ENCODE results near the gene C1orf216.
A peak's percentile ranks its signal among the peaks of the same experiment; 100 is the strongest.

C1orf216 gene, protein sequence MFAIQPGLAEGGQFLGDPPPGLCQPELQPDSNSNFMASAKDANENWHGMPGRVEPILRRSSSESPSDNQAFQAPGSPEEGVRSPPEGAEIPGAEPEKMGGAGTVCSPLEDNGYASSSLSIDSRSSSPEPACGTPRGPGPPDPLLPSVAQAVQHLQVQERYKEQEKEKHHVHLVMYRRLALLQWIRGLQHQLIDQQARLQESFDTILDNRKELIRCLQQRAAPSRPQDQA

DNA sequence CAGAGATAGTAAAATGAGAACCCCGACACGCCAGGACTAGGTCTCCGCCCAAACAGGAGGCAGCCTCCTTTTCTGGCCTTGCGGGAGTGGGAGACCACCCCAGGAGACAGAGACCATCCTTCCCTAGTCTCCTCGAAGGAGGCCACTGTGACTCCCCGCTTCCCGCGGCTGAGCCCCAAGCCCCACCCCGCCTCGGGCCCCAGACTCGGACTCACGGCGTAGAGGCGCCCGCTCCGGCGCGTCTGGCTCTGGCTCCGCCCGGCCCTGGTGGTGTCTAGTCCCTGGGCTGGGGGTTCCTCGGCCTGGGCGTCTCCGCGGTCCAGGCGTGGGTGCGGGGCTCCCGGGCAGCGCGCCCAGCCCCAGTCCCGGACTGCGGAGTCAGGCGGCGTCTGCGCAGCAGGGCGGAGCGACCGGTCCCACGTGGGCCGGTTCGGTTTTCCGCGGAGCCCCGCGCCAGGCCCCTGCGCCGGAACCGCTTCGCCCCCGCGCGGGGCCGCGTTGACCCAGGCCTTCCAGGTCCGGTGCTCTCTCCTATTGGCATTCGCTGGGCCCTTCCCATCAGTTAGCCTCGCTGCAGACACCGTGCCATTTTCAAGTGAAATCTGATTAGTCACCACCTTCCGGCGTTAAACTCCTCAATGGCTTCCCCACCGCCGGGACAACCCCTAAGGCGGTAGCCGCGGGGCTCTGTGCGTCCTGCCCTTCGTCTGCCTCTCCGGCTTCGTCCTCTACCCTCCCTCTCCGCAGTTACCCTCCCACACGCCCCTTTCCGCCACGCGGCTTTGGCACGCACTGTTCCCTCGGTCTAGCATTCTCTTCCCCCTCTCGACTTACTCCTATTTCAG is at the start of gene C1orf216:
Gene C1orf216, minus strand, starts transcription at position 393 of the 845 bp plus-strand sequence. CDS start 2,563 bp downstream, outside the sequence.
- Histone ChIP-seq H3K27ac (peak within 1 kb of the TSS; percentile 77), H3K27me3 (replicated peaks) (no peaks in the 10 kb centered on the region), H3K4me3 (ENCODE audit: low read depth, low read length) (peak within 1 kb of the TSS; percentile 93), H3K36me3 (replicated peaks) (peaks cover 18% of the 10 kb centered on the region)
- in situ Hi-C loops (cut with HindIII; ENCODE audit: low pct_ligation_motif_present, low sequenced_read_pairs), result no loop called here
- TF ChIP-seq, protein P1, sequence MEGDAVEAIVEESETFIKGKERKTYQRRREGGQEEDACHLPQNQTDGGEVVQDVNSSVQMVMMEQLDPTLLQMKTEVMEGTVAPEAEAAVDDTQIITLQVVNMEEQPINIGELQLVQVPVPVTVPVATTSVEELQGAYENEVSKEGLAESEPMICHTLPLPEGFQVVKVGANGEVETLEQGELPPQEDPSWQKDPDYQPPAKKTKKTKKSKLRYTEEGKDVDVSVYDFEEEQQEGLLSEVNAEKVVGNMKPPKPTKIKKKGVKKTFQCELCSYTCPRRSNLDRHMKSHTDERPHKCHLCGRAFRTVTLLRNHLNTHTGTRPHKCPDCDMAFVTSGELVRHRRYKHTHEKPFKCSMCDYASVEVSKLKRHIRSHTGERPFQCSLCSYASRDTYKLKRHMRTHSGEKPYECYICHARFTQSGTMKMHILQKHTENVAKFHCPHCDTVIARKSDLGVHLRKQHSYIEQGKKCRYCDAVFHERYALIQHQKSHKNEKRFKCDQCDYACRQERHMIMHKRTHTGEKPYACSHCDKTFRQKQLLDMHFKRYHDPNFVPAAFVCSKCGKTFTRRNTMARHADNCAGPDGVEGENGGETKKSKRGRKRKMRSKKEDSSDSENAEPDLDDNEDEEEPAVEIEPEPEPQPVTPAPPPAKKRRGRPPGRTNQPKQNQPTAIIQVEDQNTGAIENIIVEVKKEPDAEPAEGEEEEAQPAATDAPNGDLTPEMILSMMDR (IDR thresholded peaks at IDR 0.05; ENCODE audit: low read depth, low read length, missing control alignments), result no peak
- peak; percentile 53 for DNase-seq

DNA sequence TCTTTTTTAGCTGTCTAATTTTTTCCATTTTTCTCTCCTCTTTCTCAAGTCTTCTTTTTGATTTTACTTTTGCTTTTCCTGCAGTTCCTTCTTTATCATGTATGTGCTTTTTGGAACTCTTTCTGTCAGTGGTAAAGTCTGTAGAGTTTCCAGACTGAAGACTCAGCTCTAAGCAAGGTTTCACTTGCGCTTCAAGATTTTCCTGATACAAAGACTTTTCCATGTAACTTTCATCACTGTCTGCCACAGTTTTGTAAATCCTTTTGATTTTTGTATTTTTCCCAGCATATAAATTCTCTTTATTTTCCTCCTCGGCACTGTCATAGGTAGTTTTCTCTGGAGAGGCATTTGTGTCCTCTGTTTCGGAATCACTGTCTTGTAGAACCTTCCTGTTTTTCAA is 45.6 kb upstream of the C1orf216 start:
- Histone ChIP-seq H3K36me3 (replicated peaks) (no peaks in the 10 kb centered on the region), H3K27ac (no peak overlapping the region), H3K27me3 (replicated peaks) (no peaks in the 10 kb centered on the region), H3K4me3 (ENCODE audit: low read depth, low read length) (no peak overlapping the region)
- in situ Hi-C loops (cut with HindIII; ENCODE audit: low pct_ligation_motif_present, low sequenced_read_pairs), result no loop called here
- TF ChIP-seq, protein P1 (IDR thresholded peaks at IDR 0.05; ENCODE audit: low read depth, low read length, missing control alignments), result no peak
- no peak for DNase-seq

DNA sequence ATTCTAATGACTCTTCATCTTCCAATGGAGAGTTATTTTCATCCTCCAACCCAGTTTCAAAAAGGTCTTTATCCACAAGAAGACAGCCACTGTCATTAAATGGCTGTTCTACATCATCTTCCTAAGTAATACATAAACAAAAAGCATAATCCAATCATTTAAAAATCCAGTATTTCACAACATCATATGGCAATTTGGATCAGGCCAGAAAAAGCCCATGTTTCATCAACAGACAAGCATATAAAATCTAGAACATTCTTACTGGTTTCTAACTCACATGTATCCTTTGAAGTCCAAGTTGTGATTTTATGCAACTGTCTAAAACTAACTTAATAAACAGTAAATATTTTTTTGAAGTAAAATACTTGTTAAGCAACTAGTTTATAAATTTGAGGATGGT is 44.5 kb upstream of the C1orf216 start:
- no peak for DNase-seq
- TF ChIP-seq, protein P1 (IDR thresholded peaks at IDR 0.05; ENCODE audit: low read depth, low read length, missing control alignments), result no peak
- H3K27me3 ChIP-seq (replicated peaks), result no peaks in the 10 kb centered on the region
- in situ Hi-C loops (cut with HindIII; ENCODE audit: low pct_ligation_motif_present, low sequenced_read_pairs), result no loop called here
- H3K27ac ChIP-seq, result no peak overlapping the region
- no peaks in the 10 kb centered on the region for H3K36me3 ChIP-seq (replicated peaks)
- no peak overlapping the region for H3K4me3 ChIP-seq (ENCODE audit: low read depth, low read length)

DNA sequence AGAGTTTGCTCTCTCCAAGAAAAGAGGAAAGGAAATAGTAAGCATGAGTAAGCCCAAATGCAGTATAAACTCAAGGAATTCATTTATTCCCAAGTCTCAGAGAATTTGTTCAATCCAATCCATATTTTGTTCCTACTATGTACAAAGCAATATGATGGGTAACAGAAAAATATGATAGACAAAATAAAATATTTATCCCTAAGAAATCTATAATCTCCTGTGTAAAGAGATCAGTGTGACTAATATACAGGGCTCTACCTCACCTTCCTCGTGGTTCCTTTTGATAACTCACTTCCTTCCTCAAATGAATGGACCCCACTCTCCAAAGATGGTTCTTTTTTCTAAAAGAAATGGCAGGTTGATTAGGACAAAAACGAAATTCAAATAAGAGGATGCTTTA is 43.5 kb upstream of the C1orf216 start:
- no peak for DNase-seq
- in situ Hi-C loops (cut with HindIII; ENCODE audit: low pct_ligation_motif_present, low sequenced_read_pairs), result no loop called here
- H3K27ac ChIP-seq, result no peak overlapping the region
- TF ChIP-seq, protein P1 (IDR thresholded peaks at IDR 0.05; ENCODE audit: low read depth, low read length, missing control alignments), result no peak
- no peaks in the 10 kb centered on the region for H3K36me3 ChIP-seq (replicated peaks)
- H3K27me3 ChIP-seq (replicated peaks), result no peaks in the 10 kb centered on the region
- H3K4me3 ChIP-seq (ENCODE audit: low read depth, low read length), result no peak overlapping the region

DNA sequence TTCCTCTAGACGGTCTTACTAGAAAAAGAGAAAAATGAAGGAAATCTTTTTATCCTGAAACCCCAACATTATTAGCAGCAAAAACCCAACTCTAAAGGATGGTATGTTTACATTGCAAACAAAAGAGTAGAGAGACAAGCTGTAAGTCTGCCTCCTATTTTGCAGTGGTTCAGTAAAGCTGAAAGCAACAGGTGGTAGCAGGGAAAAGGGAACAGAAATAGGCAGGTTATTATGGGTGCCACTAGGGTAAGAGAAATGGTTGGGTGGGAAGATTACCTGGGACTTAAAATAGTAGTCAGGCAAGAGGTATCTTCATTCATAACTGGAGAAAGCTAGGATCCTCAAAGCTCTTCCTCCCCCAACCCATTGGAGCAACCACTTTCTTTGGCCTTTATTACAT is 37.4 kb upstream of the C1orf216 start:
- no peaks in the 10 kb centered on the region for H3K36me3 ChIP-seq (replicated peaks)

More for the DNA sequence above, 37.4 kb upstream of the C1orf216 start:
- no peaks in the 10 kb centered on the region for H3K27me3 ChIP-seq (replicated peaks)
- TF ChIP-seq, protein P1 (IDR thresholded peaks at IDR 0.05; ENCODE audit: low read depth, low read length, missing control alignments), result no peak
- no peak overlapping the region for H3K4me3 ChIP-seq (ENCODE audit: low read depth, low read length)
- H3K27ac ChIP-seq, result no peak overlapping the region
- no peak for DNase-seq
- in situ Hi-C loops (cut with HindIII; ENCODE audit: low pct_ligation_motif_present, low sequenced_read_pairs), result no loop called here
